GM20431 (cell line): ENCODE results near the gene MGA.

Experiments used
- in situ Hi-C: fragments of 300-500 bp; cut with MseI, MboI; formaldehyde crosslinking; loops from one replicate; pipeline ENCODE4 v1.15.0; 2020; ENCODE audit warnings: low sequenced_read_pairs; ENCODE audit not compliant: unreplicated experiment

The MGA gene

DNA sequence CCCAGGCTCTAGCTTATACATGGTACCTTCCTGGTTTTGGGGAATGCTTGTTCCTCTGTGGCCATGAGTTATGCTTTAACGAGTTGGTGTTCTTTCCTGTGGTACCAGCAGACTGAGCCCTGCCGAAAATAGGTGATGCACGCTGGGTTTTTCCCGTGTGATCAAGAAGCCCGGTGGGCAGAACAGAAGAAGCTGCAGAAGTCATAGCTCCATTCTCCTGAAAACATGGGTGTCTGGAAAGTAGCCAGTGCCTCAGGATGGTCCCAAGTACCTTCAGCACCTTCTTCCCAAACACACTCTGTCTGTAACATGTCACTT, 139.2 kb downstream of the MGA start:
- in situ Hi-C loops = no loop called here

DNA sequence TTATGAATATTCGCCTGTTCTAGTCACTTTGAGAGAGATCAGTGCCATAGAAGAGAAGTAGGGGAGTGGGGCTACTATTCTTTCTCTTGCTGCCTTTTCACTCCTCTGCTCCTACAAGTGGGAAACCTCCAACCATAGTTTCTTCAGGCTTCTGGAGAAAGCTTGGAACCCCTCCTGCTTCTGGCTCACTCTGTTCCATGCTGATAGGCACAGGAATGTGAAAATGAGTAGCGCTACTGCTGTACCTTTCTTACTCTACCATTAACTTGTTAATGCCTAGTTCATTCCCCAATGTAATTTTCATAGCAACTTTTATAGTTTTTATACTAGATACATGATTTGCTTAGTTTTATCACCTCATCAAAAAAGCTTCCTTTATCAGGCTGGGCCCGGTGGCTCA, 141.0 kb downstream of the MGA start:
- in situ Hi-C loops = no loop called here

DNA sequence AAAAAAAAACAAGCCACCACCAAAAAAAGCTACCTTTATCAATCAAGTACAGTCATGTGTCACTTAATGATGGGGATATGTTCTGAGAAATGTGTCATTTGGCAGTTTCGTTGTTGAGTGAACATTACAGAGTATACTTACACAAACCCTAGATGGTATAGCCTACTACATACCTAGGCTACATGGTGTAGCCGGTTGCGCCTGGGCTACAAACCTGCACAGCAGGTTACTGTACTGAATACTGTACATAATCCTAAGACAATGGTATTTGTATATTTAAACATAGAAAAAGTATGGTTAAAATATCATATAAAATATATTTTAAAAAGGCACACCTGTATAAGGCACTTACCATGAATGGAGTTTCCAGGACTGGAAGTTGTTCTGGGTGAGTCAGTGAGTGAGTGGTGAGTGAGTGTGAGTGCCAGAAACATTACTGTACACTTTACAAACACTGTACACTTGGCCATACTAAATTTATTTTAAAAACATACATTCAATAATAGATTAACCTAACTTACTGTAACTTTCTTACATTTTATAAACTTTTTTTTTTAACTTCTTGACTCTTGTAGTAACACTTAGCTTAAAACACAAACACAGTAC, 141.7 kb downstream of the MGA start:
- in situ Hi-C loops = no loop called here

DNA sequence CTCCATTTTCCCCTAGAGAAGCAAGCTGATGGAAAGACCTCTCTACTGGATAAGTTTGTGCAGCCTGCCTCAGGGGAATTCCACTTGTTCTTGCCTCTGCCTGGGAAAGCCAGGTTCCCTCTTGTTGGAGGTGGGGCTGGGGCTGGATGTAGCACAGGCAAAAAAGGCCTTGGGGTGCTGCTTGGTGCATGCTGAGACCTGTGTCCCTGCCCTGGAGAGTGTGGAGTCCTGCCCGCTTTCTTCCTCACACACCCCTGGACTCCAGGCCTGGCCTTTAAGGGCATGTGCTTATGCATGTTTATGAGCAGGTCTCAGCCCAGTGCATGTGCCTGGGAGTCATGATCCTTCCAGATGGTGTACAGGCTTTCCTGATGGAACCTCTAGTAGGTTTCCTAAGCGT, 144.2 kb downstream of the MGA start:
- in situ Hi-C loops = no loop called here

DNA sequence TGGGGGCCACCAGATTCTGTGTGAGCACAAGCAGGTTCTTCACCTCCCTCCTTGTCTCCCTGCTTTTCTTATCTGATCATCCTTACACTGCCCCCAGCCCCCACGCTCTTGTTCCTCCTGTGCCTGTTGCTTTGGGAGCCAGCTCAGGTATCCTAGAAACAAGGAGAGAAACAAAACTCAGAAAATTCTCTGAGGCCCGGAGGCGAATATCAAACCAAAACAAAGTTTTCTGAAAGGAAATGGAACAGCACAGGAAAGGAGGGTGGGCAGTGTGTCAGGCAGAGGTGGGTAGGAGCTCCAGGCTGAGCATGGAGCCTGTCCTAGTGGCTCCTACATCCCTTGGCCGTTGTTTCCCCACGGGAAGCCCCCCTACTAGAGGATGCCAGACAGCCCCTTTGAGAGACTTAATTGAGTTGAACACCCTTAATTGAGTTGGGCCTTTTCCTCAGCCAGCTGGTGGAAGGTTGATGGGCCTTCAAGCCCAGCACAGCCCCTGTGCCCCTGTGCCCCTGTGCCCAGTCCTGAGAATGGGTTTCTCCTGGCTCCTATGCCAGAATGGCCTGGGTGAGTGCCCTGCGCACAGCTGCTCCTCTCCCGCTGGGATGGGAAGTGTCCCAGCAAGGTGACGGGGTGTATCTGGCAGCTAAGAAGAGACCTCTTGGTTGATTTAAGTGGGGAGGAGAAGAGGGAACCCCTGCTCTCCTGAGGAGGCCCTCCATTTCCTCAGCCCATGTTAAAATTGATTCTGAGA, 144.9 kb downstream of the MGA start:
- in situ Hi-C loops = no loop called here

DNA sequence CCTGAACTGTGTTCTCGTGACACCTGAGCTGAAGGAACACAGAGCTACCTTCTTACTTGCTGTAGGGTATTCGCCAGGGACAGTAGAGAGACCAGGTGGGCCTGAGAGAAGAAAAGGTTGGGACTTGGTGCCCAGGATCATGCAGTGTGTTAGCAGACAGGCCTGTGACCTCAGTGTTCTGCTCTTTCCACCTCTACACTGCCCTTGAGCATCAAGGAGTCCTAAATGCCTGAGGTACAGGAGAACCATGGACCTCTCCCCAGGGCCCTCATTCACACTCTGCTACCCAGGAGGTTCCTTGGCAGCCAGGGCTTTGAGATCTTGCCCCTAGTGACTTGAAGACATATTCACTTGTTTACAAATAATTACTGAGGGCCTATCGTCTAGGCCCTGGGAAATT, 145.5 kb downstream of the MGA start:
- in situ Hi-C loops = no loop called here

DNA sequence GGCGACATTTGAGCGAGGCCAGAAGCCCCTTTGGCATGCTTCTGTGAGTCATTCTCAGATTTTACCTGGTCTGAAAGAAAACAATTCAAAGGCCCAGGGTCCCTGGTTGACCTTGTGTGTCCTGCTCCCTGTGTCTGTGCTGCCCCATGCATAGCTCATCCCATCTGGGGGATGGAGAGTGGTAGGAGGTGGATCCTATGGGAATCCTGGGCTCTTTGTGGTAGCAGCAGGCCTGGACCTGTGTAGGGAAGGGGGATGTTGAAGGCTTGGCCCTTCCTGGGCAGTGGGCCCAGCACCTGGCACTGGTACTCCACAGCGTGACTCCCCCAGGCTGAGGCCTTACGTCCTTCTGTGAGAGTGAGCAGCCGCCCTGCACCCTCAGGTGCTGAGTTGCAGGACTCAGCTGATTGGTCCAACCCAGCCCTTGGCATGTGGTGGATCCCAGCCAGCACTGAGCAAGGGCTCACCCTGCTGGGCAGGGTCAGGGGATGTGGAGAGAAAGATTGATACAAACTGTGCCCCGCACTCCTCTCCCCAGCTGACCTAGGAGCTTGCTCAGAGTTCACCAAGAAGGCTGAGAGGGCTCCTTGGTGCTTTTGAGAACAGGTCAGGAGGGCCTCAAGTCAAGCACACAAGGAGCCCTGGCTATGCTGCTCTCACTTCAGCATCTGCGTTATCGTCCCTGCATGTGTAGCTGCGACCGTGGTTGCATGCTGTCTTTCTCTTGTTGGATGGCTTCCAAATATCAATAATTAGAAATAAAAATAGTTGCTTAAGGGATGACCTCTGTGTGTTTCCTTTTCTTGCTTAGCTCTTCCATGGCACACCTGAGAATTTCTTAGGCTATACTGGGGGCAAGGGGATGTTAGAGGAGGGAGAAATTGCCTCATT, 146.3 kb downstream of the MGA start:
- in situ Hi-C loops = no loop called here

DNA sequence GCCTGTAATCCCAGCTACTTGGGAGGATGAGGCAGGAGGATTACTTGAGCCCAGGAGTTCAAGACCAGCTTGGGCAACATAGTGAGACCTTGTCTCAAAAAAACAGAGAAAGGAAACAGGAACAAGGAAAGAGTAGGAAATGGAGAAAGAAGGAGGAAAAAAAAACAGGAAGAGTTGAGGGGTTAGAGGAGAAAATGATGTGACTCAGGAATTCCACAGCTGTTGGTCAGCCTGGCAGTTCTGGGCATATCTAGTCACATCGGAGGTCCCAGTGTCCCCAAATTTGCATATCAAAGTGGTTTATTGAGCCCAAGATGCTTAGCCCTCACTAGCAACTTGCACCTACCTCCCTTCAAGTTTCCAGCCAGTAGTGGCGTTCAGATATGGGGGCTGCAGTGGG, 148.9 kb downstream of the MGA start:
- in situ Hi-C loops = no loop called here

DNA sequence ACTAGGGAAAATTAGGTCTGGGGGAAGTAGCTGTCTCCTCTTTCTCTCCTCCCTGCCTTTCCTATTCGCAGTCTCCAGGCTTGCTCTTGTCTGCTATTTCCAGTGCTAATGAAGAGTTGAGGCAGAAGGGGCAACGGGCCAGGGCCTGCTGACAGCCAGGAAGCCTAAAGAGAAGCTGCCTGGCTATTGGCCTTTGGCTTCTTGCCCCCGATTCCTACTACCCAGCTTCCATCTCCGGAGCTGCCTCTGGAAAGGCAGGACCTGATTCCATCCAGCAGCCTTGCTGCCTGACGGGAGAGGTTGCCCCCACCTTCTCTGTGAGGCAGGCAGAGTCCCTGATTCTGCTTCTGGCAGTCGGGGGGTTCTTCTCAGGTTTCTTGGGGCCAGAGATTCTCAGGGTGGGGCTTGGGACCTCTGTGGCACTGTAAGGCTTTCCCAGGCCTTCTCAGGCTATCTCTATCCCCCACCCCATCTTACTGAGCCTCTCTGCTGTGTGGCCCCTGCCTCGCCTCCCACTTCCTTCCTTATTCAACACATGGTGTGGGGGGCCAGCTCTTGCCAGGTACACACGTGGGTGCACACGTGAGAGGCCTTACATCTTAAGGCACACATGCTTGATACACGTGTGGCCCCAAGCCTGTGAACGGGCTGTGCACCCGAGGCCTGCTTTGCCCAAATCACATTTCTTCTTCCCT, 149.5 kb downstream of the MGA start:
- in situ Hi-C loops = no loop called here

DNA sequence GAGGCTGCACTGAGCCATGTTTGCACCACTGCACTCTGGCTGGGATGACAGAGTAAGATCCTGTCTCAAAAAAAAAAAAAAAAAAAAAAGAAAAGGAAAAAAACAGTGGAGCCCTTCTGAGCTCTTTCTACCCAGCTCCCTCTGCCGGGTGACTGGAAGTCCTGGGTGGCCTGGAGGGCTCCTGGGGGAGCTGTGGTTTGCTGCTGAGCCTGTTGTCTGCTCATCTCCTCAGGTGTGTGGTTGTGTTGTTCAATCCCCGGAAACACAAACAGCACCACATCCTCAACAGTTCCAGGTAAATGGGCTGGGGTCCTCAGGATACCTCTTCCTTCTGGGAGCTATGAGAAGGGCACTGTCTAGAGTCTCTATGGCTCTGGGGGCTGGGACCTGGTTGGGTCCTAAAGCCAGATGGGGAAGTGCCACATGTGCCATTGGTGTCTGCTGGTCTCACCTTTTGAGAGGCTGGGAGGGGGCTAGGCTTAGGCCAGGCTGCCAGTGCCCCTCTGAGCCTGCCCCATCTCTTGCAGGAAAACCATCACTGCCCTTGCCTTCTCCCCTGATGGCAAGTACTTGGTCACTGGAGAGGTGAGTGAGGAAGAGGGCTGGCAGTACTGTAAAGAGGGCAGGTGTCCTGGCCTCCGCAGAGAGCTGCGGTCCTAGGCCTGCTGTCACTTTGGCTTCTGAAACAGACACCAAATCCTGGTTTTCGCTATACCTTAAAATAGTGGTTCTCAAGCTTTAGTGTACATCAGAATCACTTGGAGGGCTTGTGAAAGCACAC, 150.6 kb downstream of the MGA start:
- in situ Hi-C loops = no loop called here

DNA sequence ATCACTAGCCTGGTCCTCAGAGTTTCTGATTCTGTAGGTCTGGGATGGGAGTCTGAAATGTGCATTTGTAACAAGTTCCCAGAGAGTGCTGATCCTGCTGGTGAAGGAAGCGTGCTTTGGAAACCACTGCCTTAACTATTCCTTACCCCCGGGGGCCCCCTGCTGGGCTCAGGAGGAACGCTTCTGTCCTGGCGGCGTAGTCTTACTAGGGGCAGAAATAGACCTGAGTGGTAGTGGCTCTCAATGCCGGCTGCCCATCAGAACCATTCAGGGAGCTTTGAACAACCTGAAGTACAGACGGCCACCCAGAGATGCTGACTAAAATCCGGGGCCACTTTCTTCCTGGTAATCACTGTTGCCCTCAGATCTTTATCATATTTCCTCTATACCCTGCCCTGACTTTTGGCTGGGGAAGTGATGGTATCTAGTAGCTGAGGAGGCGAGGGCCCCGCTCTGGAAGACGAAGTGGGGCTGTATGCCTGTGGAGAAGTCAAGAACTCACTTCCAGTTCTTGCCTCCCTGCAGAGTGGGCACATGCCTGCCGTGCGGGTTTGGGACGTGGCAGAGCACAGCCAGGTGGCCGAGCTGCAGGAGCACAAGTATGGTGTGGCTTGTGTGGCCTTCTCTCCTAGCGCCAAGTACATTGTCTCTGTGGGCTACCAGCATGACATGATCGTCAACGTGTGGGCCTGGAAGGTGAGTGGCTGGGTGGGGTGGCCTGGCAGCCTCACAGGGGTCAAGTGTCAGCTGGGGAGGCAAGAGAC, 151.4 kb downstream of the MGA start:
- in situ Hi-C loops = no loop called here

DNA sequence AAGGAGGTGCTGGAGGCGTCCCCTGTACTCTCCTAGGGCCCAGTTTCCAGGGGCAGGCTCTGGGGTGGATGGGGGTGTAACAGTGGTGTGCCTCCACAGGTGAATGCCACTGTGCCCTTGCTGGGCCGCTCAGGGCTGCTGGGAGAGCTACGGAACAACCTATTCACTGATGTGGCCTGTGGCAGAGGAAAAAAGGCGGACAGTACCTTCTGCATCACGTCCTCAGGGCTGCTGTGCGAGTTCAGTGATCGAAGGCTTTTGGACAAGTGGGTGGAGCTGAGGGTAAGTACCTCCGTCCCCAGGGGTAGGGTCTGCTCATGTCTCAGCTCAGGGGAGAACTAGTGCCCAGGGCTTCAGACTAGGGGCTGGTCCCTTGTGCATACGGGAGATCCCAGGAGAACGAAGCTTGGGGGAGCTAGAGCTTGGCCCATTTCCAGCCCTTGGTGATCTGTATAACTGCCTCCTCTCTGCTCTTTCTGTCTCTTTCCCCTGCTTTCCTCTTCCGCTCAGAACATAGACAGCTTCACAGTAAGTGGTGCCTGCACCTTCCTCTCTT, 152.7 kb downstream of the MGA start:
- in situ Hi-C loops = no loop called here

DNA sequence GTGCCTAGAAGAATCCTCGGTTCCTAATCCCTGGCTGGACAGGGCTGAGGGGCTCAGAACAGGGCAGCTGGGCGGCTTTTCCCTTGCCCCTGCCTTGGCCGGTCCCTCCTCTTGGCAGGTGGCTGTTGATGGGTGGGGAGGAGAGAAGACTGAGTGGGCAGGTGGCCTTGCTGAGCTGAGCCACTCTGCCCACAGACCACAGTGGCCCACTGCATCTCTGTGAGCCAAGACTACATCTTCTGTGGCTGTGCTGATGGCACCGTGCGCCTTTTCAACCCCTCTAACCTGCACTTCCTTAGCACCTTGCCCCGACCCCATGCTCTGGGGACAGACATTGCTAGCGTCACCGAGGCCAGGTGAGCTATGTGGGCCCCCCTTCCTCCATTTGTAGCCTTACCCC, 153.2 kb downstream of the MGA start:
- in situ Hi-C loops = no loop called here

DNA sequence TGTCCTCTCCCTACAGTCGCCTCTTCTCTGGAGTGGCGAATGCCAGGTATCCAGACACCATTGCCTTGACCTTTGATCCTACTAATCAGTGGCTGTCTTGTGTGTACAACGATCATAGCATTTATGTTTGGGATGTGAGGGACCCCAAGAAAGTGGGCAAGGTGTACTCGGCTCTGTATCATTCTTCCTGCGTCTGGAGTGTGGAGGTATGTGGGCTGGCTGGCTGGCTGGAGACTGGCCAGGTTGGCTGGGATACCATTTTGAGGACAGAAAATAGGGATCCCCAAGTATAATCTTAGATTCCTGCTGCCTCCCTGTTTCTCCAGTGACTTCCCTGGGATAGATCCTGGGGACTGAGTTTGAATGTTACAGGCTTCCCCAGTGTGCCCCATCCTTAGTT, 154.3 kb downstream of the MGA start:
- in situ Hi-C loops = no loop called here

DNA sequence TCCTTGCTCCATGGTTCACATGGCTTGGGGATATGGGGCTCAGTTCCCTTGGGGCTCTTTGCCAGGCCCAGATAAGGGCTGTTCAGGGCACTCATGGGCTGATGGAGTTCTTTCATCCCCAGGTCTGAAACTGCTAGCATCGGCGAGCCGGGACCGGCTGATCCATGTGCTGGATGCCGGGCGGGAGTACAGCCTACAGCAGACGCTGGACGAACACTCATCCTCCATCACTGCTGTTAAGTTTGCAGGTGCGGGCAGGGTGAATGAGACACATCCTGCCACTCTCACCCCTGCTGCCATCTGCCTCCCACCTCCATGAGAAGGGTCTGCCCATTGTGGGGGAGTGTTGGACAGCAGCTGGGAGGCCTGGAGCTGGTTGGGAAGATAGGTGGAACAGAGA, 156.6 kb downstream of the MGA start:
- in situ Hi-C loops = no loop called here

DNA sequence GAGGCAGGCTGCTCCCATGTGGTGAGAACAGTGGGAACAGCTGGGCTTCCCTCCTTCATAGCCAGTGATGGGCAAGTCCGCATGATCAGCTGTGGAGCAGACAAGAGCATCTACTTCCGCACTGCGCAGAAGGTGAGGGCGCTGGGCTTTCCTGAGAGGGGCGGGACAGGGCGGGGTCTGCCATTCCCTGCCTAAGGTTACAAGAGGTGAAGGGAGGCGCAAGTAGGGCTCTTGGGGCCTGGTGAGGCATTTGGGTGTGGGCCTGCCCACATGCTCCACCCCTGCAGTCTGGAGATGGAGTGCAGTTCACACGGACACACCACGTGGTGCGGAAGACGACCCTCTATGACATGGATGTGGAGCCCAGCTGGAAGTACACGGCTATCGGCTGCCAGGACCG, 157.1 kb downstream of the MGA start:
- in situ Hi-C loops = no loop called here

DNA sequence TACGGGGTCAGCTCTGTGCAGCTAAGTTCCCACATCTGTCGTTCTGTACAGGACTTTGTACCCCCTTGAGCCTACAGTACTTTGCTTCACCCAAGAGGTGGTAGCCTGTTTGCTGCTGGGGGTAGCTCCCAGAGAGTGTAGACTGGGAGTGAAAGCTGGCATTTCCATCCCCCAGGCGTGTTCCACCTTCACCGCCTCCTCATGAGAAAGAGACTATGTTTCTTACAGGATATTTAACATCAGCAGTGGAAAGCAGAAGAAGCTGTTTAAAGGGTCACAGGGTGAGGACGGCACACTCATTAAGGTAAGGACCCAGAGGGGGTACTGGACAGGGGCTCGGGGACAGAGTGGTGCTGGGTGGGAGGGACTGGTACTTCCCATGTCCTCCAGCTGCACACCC, 157.6 kb downstream of the MGA start:
- in situ Hi-C loops = no loop called here

DNA sequence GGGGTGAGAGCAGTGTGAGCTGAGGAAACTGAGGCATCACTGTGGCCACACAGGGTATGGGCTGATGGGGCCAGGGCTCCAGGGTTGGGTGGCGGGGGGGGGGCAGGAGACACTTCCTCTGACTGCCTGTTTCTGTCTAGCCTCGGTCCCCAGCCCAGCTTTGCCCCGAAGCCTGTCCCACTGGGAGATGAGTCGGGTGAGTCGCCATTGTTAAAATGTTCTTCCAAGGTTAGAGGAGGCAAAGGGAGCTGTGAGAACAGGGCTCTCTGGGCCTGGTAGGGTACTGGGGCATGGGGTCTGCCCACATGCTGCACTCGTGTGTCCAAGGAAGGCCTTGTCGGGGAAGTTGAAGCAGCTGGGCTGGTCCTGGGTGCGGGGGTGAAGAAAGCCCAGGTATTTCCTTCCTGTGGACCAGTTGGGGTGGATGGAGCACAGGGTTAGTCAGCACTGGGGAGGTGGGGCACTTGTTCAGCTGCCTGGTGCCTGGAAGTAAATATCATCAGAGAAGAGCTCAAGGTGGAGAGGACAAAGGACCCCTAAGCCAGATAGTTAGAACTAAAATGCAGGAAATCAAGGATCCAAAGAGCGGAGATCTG, 159.3 kb downstream of the MGA start:
- in situ Hi-C loops = no loop called here
